Adipocyte (in vitro differentiated cells): ENCODE data around the gene CLCN3.
"Not testable (repeated sequence)": the region's sequence is repeated elsewhere in the genome, so short reads cannot be mapped to it uniquely, and the experiment has no call there.

Source experiments
- DNase-seq: peaks from one replicate; pipeline ENCODE4 v3.0.0-alpha.2; 2015; ENCODE audit warnings: low read depth
- H3K27me3 ChIP-seq: replicated peaks from 2 replicates; pipeline ENCODE4 v1.7.0; 2013; ENCODE audit warnings: mild to moderate bottlenecking, low read length, moderate library complexity; ENCODE audit not compliant: control insufficient read depth, insufficient read depth
- H3K36me3 ChIP-seq: 2 replicates; pipeline ENCODE4 v1.7.0; 2013; ENCODE audit warnings: low read length, mild to moderate bottlenecking, moderate library complexity; ENCODE audit not compliant: control insufficient read depth, insufficient read depth, severe bottlenecking
- H3K4me1 ChIP-seq: 2 replicates; pipeline ENCODE4 v1.7.0; 2013; ENCODE audit warnings: mild to moderate bottlenecking, low read length, moderate library complexity; ENCODE audit not compliant: control insufficient read depth, insufficient read depth
- H3K4me3 ChIP-seq: 2 replicates; pipeline ENCODE4 v1.7.0; 2013; ENCODE audit warnings: mild to moderate bottlenecking, low read length, moderate library complexity
- H3K9ac ChIP-seq: 2 replicates; pipeline ENCODE4 v1.7.0; 2013; ENCODE audit warnings: mild to moderate bottlenecking, low read length, moderate library complexity
- H3K9me3 ChIP-seq: 2 replicates; pipeline ENCODE4 v1.7.0; 2013; ENCODE audit warnings: mild to moderate bottlenecking, low read length, moderate library complexity; ENCODE audit not compliant: control insufficient read depth

CLCN3 gene

DNA sequence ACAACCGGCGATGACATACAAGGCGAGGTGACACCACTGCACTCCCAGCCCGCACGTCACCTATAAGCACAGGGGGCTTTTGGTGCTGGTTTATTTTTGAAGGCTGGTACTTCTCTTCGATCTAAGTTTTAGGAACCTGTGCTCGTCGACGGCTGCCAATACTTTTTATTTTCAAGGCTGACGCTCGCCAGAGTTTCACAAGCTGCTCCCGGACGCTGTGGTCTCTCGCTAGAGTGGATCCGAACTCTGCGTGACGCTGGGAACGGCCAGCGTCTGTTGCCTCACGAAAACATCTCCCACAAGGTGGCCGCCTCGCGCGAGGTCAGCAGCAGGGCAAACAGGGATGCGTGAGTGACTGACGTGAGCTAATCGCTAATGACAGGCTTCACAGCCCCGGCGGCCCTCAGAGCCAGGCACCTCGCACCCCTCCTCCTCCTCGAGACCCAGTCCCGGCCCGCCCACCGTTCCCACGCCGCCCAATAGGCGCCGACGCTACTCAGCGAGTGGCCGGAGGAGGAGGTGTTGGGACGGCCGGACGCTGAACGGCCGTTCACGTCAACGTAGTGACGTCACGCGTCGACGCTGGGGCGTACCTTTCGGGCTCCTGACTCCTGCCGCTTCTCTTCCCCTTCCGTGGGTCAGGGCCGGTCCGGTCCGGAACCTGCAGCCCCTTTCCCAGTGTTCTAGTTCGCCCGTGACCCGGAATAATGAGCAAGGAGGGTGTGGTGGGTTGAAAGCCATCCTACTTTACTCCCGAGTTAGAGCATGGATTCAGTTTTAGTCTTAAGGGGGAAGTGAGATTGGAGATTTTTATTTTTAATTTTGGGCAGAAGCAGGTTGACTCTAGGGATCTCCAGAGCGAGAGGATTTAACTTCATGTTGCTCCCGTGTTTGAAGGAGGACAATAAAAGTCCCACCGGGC, at the start of gene CLCN3:
TSS of gene CLCN3 (plus strand) at position 621 of the 922 bp plus-strand sequence. CDS start 15,351 bp downstream, outside the sequence.
- H3K4me1 ChIP-seq: peaks cover 17% of the 10 kb centered on the region
- H3K4me3 ChIP-seq: peak within 1 kb of the TSS; percentile 93
- peak within 1 kb of the TSS; percentile 92 for H3K9ac ChIP-seq
- H3K9me3 ChIP-seq: no peaks in the 10 kb centered on the region
- no peaks in the 10 kb centered on the region for H3K36me3 ChIP-seq
- H3K27me3 ChIP-seq: no peaks in the 10 kb centered on the region
- peak; percentile 99 for DNase-seq

DNA sequence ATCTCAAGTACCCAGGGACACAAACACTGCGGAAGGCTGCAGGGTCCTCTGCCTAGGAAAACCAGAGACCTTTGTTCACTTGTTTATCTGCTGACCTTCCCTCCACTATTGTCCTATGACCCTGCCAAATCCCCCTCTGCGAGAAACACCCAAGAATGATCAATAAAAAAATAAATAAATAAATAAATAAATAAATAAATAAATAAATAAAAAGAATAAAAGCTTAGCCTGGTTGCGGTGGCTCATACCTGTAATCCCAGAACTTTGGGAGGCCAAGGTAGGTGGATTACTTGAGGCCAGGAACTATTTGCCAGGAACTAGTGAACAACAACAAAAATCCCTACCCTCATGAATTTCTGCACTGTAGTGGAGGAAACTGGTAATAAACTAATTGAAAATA, 49.4 kb upstream of the CLCN3 start:
- not testable (repeated sequence) for DNase-seq, H3K4me3 ChIP-seq, H3K27me3 ChIP-seq, H3K4me1 ChIP-seq, H3K9ac ChIP-seq, H3K36me3 ChIP-seq, H3K9me3 ChIP-seq

DNA sequence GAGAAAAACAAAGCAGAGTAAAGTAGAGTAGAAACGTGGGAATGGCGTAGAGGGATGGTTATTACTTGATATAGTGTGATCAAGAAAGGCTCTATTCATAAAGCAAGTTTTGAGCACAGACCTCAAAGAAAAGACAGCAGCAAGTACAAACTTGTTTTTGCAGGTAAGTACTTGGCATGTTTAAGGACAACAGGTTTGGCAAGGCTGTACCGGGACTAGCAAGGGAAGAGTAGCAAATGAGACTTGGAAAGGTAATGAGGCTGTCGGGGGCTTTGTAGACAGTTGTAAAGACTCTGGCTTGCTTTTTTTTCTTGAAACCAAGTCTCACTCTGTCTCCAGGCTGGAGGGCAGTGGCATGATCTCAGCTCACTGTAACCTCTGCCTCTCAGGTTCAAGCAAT, 48.9 kb upstream of the CLCN3 start:
- Histone ChIP-seq H3K9ac (no peak overlapping the region), H3K27me3 (no peaks in the 10 kb centered on the region), H3K4me1 (peaks cover 7% of the 10 kb centered on the region), H3K36me3 (peaks cover 12% of the 10 kb centered on the region), H3K9me3 (no peaks in the 10 kb centered on the region), H3K4me3 (no peak overlapping the region)
- no peak for DNase-seq

DNA sequence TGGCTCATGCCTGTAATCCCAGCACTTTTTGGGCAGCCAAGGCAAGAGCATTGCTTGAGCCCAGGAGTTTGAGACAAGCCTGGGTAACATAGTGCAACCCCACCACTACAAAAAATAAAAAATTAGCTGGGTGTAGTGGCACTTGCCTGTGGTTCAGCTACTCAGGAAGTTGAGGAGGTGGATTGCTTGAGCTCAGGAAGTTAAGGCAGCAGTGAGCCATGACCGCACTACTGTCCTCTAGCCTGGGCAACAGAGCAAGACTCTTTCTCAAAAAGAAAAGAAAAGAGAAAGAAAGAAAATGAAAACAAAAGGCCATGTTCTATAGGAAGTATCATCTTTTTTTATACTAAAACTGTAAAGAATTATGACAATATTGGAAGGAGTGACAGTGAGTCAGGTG, 46.5 kb upstream of the CLCN3 start:
- no peak for DNase-seq
- Histone ChIP-seq H3K9ac (no peak overlapping the region), H3K27me3 (no peaks in the 10 kb centered on the region), H3K4me1 (peaks cover 5% of the 10 kb centered on the region), H3K9me3 (no peaks in the 10 kb centered on the region), H3K4me3 (no peak overlapping the region), H3K36me3 (peaks cover 19% of the 10 kb centered on the region)

DNA sequence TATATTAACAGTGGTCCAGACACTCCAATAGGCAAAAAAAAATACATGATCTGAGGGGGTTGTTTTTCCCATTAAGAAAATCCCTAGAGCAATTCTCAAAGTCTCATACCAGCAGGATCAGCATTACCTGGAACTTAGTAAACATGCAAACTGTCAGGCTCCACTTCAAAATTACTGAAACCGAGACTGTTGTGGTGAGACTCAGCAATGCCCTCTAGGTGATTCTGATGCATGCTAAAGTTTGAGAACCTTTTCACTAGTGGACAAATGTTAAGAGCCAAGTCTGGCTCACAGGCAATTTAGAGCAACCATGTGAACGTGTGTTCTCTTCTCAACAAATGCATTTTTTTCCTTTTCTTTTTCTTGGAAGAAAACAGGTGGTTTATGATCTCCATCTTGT, 38.2 kb upstream of the CLCN3 start:
- Histone ChIP-seq H3K4me1 (peaks cover 17% of the 10 kb centered on the region), H3K9me3 (no peaks in the 10 kb centered on the region), H3K4me3 (no peak overlapping the region), H3K9ac (no peak overlapping the region), H3K27me3 (no peaks in the 10 kb centered on the region), H3K36me3 (peaks cover 15% of the 10 kb centered on the region)
- no peak for DNase-seq

DNA sequence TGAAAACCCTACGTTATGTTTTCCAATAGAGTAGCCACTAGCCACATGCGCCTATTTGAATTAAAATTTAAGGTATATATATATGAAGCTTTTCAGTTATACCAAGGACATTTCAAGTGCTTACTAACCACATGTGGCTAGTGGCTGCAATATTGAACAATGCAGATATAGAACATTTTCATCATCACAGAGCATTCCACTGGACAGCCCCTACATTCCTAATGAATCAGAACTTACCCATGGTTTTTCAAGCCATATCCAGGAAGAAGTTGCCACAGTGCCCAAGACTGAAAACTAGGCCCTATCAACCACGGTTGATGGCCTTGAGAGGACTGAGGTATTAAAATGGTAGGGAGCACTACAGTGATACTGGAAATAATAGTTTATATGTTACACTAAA, 37.7 kb upstream of the CLCN3 start:
- H3K4me1 ChIP-seq: peaks cover 17% of the 10 kb centered on the region
- H3K27me3 ChIP-seq: no peaks in the 10 kb centered on the region
- no peak overlapping the region for H3K4me3 ChIP-seq
- H3K36me3 ChIP-seq: peaks cover 15% of the 10 kb centered on the region
- DNase-seq: peak; percentile 50
- no peaks in the 10 kb centered on the region for H3K9me3 ChIP-seq
- no peak overlapping the region for H3K9ac ChIP-seq

DNA sequence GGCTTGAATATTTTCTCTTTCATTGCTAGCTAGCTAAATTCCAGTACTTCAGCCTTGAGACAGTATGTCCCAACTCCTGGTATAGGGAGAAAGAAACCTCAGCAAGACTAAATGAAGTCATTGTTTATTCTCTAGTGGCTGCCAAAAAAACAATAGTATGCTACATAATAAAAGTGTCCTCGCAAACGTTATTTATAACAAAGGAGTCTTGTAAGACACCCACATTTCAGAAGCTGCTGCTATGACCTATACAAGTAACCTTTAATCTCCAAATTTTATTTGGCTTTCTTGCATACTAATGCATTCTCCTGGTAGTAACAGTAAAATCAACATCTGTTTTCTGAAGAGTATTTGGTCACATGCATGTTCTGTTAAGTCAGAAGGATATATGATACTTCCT, 36.8 kb upstream of the CLCN3 start:
- Histone ChIP-seq H3K27me3 (no peaks in the 10 kb centered on the region), H3K4me3 (peak overlapping the region; percentile 20), H3K4me1 (peaks cover 17% of the 10 kb centered on the region), H3K36me3 (peaks cover 22% of the 10 kb centered on the region), H3K9ac (peak overlapping the region; percentile 9), H3K9me3 (no peaks in the 10 kb centered on the region)
- peak; percentile 81 for DNase-seq

DNA sequence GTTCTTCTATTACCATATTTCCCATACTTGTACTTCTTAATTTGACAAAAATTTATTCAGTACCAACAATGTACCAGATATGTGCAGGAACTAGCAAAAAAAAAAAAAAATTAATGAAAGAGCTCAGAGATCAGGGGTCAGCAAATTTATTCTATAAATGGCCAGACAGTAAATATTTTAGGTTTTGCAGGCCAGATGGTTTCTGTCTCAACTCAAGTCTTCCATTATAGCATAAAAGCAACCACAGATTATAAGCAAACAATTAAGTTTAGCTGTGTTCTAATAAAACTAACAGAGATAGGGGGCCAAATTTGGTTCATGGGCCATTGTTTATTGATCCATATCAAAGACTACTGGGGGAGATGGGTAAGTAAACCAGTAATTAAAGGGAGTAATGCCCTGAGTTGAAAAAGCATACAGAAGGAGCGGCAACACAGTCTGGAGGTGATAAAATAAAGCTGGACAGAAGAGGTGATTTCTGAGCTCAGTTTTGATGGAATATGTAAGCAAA, 27.3 kb upstream of the CLCN3 start:
- Histone ChIP-seq H3K9me3 (no peaks in the 10 kb centered on the region), H3K36me3 (peaks cover 35% of the 10 kb centered on the region), H3K27me3 (no peaks in the 10 kb centered on the region), H3K4me3 (no peak overlapping the region), H3K9ac (no peak overlapping the region), H3K4me1 (peaks cover 3% of the 10 kb centered on the region)
- no peak for DNase-seq

DNA sequence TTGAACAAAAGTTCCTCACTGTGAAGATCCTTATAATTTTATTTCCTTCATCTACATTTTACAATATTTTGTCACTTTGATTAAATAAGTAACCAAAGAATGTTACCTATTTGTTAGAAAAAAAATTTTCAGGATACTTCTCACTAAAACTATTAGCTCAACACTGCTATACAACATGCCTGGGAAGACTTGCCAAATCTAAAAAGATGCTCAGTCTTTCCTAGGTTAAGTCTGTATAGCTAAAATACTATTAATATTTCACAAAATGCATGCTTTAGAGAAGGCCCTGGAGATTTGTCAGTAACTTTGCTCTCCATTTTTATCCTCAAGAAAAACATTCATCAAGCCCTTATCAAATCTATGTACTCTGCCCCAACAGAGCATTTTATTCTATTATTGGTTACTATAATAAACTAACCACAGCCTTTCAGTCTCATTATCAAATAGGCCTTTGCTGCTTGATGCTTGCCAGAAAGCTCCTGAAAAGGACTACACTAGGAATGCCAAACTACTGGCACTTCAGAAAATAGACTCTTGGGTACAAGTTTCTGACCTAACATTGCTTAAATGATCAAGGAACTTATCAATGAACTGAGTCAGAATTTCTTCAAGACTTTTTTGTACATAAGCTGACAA, 25.7 kb upstream of the CLCN3 start:
- Histone ChIP-seq H3K36me3 (peaks cover 24% of the 10 kb centered on the region), H3K27me3 (no peaks in the 10 kb centered on the region), H3K9ac (no peak overlapping the region), H3K4me1 (peaks cover 3% of the 10 kb centered on the region), H3K9me3 (no peaks in the 10 kb centered on the region), H3K4me3 (no peak overlapping the region)
- DNase-seq: no peak

DNA sequence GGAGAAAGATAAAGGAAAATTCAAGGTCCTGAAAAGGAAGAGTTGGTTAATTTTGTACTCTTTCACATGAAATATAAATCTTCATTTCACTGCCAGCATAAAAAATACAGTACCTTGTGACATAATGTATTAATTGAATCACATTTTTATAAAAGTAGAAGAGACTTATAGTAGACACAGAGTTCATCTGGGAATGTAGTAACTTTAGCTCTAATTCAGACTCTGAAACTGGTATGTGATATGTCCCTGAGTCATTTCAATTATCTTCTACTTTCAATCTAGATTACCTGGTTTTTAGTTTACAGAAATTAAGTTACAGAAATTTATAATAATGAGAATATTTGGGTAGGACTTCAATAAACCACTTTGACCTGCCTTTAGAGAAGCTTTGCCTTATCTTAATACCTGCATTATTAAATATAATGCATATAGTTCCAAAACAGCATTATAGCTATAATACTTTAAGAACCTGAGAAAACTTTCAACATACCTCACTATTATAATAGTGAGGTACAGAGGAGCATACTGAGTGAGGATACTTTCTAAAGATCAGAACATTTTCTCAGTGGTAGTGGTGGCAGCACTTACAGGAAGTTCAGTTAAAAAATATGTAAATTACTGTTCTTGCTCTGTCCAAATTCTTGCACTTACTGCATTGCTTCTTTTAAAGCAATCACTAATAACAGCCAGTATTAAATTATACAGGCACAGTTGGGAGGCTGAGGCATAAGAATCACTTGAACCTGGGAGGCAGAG, 19.2 kb upstream of the CLCN3 start:
- H3K27me3 ChIP-seq: no peaks in the 10 kb centered on the region
- H3K9me3 ChIP-seq: no peaks in the 10 kb centered on the region
- DNase-seq: no peak
- H3K4me3 ChIP-seq: no peak overlapping the region
- peaks cover 15% of the 10 kb centered on the region for H3K4me1 ChIP-seq
- peaks cover 23% of the 10 kb centered on the region for H3K36me3 ChIP-seq
- H3K9ac ChIP-seq: no peak overlapping the region

DNA sequence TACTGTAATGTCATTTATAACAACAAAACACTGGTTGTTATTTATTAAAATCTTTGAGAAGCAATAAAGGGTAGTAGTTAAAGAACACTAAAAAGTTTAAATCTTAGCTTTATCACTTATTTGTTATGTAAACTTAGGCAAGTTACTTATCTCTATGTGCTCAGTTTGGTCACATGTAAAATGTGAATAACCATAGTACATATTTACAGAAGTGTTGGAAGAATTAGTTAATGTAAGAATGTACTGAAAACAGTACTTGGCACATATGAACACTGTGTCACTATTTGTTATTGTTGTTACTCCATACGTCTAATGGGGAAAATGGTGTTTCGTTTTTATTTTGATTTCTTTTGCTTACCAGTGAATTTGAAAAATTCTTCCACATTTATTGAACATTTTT, 17.1 kb upstream of the CLCN3 start:
- H3K27me3 ChIP-seq: no peaks in the 10 kb centered on the region
- no peak overlapping the region for H3K4me3 ChIP-seq
- peaks cover 19% of the 10 kb centered on the region for H3K36me3 ChIP-seq
- no peak for DNase-seq
- no peaks in the 10 kb centered on the region for H3K9me3 ChIP-seq
- H3K9ac ChIP-seq: no peak overlapping the region
- H3K4me1 ChIP-seq: peaks cover 20% of the 10 kb centered on the region
